ENCODE results near the gene NDUFA13. TPM values are rescaled to one million over a fixed set of nuclear protein-coding genes. Genes with fewer than 3 reads are reported as not detected.

Gene NDUFA13
- total RNA-seq, 1 experiment from 2014 or later: 354 TPM

GRCh38 chr19:19500975-19501644 lies 14.9 kb upstream of the NDUFA13 start:
- H3K9me3 Mint-ChIP-seq (ENCODE audit: unreplicated experiment): no peaks in the 10 kb centered on the region
- TF ChIP-seq CTCF (IDR thresholded peaks at IDR 0.05; ENCODE audit: unreplicated experiment): no peak
- H3K36me3 Mint-ChIP-seq (ENCODE audit: insufficient read depth, unreplicated experiment): peaks cover 55% of the 10 kb centered on the region
- H3K27me3 Mint-ChIP-seq (ENCODE audit: insufficient read depth, unreplicated experiment): no peaks in the 10 kb centered on the region
- no peak overlapping the region for H3K4me3 Mint-ChIP-seq (ENCODE audit: unreplicated experiment)
- ChIA-PET POLR2A (no interaction called here), CTCF (interaction anchor here (0.6 to 2.0 kb wide), 2 partner anchors 10 to 25 kb away, joined by 3 to 8 read pairs; no protein-coding TSS in a partner anchor)
- H3K27ac Mint-ChIP-seq (ENCODE audit: low read depth, unreplicated experiment): no peak overlapping the region
- intact Hi-C loops (cut with micrococcal nuclease): no loop called here
- DNase-seq (ENCODE audit: unreplicated experiment): no peak
- no peaks in the 10 kb centered on the region for H3K4me1 Mint-ChIP-seq (ENCODE audit: insufficient read depth, unreplicated experiment)
- BruUV-seq (replicated peaks): no TSS peak

GRCh38 chr19:19501798-19502197 lies 14.2 kb upstream of the NDUFA13 start:
- no peak for TF ChIP-seq CTCF (IDR thresholded peaks at IDR 0.05; ENCODE audit: unreplicated experiment)
- no peaks in the 10 kb centered on the region for H3K4me1 Mint-ChIP-seq (ENCODE audit: insufficient read depth, unreplicated experiment)
- intact Hi-C loops (cut with micrococcal nuclease): no loop called here
- BruUV-seq (replicated peaks): no TSS peak
- no peak for DNase-seq (ENCODE audit: unreplicated experiment)
- H3K4me3 Mint-ChIP-seq (ENCODE audit: unreplicated experiment): no peak overlapping the region
- no peak overlapping the region for H3K27ac Mint-ChIP-seq (ENCODE audit: low read depth, unreplicated experiment)
- peaks cover 58% of the 10 kb centered on the region for H3K36me3 Mint-ChIP-seq (ENCODE audit: insufficient read depth, unreplicated experiment)
- POLR2A ChIA-PET: no interaction called here
- CTCF ChIA-PET: interaction anchor here (0.6 to 2.0 kb wide), 2 partner anchors 11 to 26 kb away, joined by 3 to 8 read pairs; no protein-coding TSS in a partner anchor
- H3K27me3 Mint-ChIP-seq (ENCODE audit: insufficient read depth, unreplicated experiment): no peaks in the 10 kb centered on the region
- no peaks in the 10 kb centered on the region for H3K9me3 Mint-ChIP-seq (ENCODE audit: unreplicated experiment)

- no peak for DNase-seq (ENCODE audit: unreplicated experiment)
- CTCF ChIA-PET: no interaction called here
- Mint-ChIP-seq H3K27ac (ENCODE audit: low read depth, unreplicated experiment) (no peak overlapping the region), H3K27me3 (ENCODE audit: insufficient read depth, unreplicated experiment) (no peaks in the 10 kb centered on the region), H3K4me1 (ENCODE audit: insufficient read depth, unreplicated experiment) (no peaks in the 10 kb centered on the region), H3K36me3 (ENCODE audit: insufficient read depth, unreplicated experiment) (peaks cover 58% of the 10 kb centered on the region), H3K4me3 (ENCODE audit: unreplicated experiment) (no peak overlapping the region), H3K9me3 (ENCODE audit: unreplicated experiment) (no peaks in the 10 kb centered on the region)
- TF ChIP-seq CTCF (IDR thresholded peaks at IDR 0.05; ENCODE audit: unreplicated experiment): no peak
- intact Hi-C loops (cut with micrococcal nuclease): no loop called here
- BruUV-seq (replicated peaks): no TSS peak
- POLR2A ChIA-PET: no interaction called here
These were observed 13.7 kb upstream of the NDUFA13 start for GRCh38 chr19:19502281-19502680.

DNA sequence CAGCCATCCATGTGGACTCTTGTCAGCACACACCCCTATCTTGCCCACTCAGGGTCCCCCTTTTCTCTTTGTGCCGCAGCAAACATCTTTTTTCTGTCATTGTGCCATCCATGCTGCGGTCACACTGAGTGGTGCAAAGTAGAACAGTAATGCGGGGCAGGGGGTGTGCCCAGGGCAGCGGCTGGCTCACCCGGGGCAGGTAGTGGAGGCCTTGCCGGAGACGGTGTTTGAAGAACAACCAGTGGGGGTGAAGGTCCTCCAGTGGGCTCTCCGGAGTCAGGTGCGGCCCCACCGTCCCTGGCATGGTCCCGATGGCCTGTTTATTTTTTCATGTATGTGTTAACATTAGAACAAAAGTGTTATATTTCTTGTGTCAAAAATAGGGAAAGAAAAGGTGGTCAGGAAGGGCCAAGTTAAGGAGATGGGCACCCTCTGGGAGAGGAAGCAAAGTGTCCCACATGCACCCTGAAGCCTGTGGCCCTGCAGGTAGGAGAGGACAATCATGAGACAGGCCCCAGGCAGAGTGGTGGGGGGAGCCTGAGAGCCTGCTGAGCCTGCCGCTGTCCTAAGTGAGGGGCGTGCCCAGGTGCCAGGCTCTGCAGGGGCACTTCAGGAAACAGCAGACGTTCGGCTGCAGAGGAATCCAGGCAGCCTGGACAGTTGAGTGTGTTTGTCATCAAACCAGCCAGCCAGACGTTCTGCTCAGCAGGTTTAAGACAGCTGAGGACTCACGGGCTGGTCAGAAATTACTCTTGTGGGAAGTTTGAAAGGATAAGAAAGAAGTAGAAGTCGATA lies 13.0 kb upstream of the NDUFA13 start:
- Mint-ChIP-seq H3K4me1 (ENCODE audit: insufficient read depth, unreplicated experiment) (no peaks in the 10 kb centered on the region), H3K27me3 (ENCODE audit: insufficient read depth, unreplicated experiment) (no peaks in the 10 kb centered on the region), H3K9me3 (ENCODE audit: unreplicated experiment) (no peaks in the 10 kb centered on the region), H3K27ac (ENCODE audit: low read depth, unreplicated experiment) (peak overlapping the region; percentile 3), H3K4me3 (ENCODE audit: unreplicated experiment) (no peak overlapping the region), H3K36me3 (ENCODE audit: insufficient read depth, unreplicated experiment) (peaks cover 60% of the 10 kb centered on the region)
- no TSS peak for BruUV-seq (replicated peaks)
- ChIA-PET POLR2A (no interaction called here), CTCF (no interaction called here)
- no peak for TF ChIP-seq CTCF (IDR thresholded peaks at IDR 0.05; ENCODE audit: unreplicated experiment)
- intact Hi-C loops (cut with micrococcal nuclease): no loop called here
- DNase-seq (ENCODE audit: unreplicated experiment): no peak
